A549 (cell line): Measurements from ENCODE around the gene RTRAF. TPM values are rescaled to one million over a fixed set of nuclear protein-coding genes. Genes with fewer than 3 reads are reported as not detected.

ENCODE experiments used
- ATAC-seq, 2 experiments: fragments of 200-7000 bp in 1 of 2; fragments of >200 bp in 1 of 2; cut with Nextera tagmentation in 1 of 2; cut with Tn5 transposase in 1 of 2; 3 replicates each; pipeline versions ENCODE4 v1.8.0 to v1.9.1; 2018 to 2020; ENCODE audit warnings: mild to moderate bottlenecking in 1 of 2, moderate library complexity in 1 of 2
- CTCF ChIA-PET: fragments of 300-600 bp; sonication (Branson Sonifier 250); formaldehyde crosslinking; extraction: SDS; loops from one replicate; lab custom pipeline; 2021; ENCODE audit warnings: antibody characterized with exemption, inconsistent platforms; lab: Yijun Ruan, JAX
- POLR2A ChIA-PET: fragments of 350-600 bp; formaldehyde crosslinking; extraction: SDS; loops from one replicate; lab custom pipeline; 2021; ENCODE audit warnings: antibody characterized with exemption, inconsistent platforms; lab: Yijun Ruan, JAX
- DNase-seq, 2 experiments: peaks; one replicate each; pipeline versions ENCODE4 v3.0.0 to v3.0.0-alpha.2; 2011 to 2016; ENCODE audit warnings: low read depth in 1 of 2, low spot score in 1 of 2
- FAIRE-seq: peaks from 2 replicates; lab custom pipeline; 2011; peaks lifted over from hg19 to GRCh38; lab: Jason Lieb, UNC
- H3K27ac ChIP-seq, 2 experiments: fragments of >200 bp; sonication (Bioruptor Twin); formaldehyde crosslinking; 3 replicates each; pipeline ENCODE4 v1.5.1; 2016 to 2017
- H3K4me1 ChIP-seq: fragments of >200 bp; sonication (Bioruptor Twin); formaldehyde crosslinking; 3 replicates; pipeline ENCODE4 v1.6.1; 2016
- H3K4me2 ChIP-seq: fragments of >200 bp; sonication (Bioruptor Twin); formaldehyde crosslinking; 3 replicates; pipeline ENCODE4 v1.6.1; 2016
- H3K4me3 ChIP-seq: fragments of >200 bp; sonication (Bioruptor Twin); formaldehyde crosslinking; 3 replicates; pipeline ENCODE4 v1.5.1; 2016
- H3K9me3 ChIP-seq: fragments of >200 bp; sonication (Bioruptor Twin); formaldehyde crosslinking; 3 replicates; pipeline ENCODE4 v1.6.1; 2016
- CTCF ChIP-seq: fragments of >200 bp; sonication (Bioruptor Twin); formaldehyde crosslinking; IDR thresholded peaks from 3 replicates; pipeline ENCODE4 v1.5.1; 2016
- HDAC2 ChIP-seq: fragments of 200-600 bp; sonication (generic); IDR thresholded peaks from 2 replicates; pipeline ENCODE4 v1.6.1; 2016
- HEYL ChIP-seq: fragments of 250-450 bp; sonication (Bioruptor Pico); IDR thresholded peaks from 2 replicates; pipeline ENCODE4 v1.8.0; 2021; ENCODE audit warnings: mild to moderate bottlenecking, moderate library complexity
- KDM1A ChIP-seq: fragments of 200-600 bp; sonication (generic); IDR thresholded peaks from 2 replicates; pipeline ENCODE4 v1.6.1; 2016; ENCODE audit warnings: low read depth, mild to moderate bottlenecking
- KDM5A ChIP-seq: fragments of 200-600 bp; sonication (generic); IDR thresholded peaks from 2 replicates; pipeline ENCODE4 v1.6.1; 2016; ENCODE audit warnings: antibody characterized with exemption, mild to moderate bottlenecking
- MAFK ChIP-seq: fragments of 450-650 bp; IDR thresholded peaks from 2 replicates; pipeline ENCODE4 v1.6.1; 2014; ENCODE audit not compliant: partially characterized antibody
- MAZ ChIP-seq: fragments of 150-350 bp; IDR thresholded peaks from 2 replicates; pipeline ENCODE4 v1.6.1; 2014; ENCODE audit warnings: antibody characterized with exemption, low read depth, low read length, borderline replicate concordance
- MYC ChIP-seq: IDR thresholded peaks from 2 replicates; pipeline ENCODE4 v1.6.1; 2012; ENCODE audit warnings: mild to moderate bottlenecking, inconsistent platforms, low read length, improper control_type of control experiment, borderline replicate concordance
- NR3C1 ChIP-seq: fragments of >200 bp; sonication (Bioruptor Twin); formaldehyde crosslinking; IDR thresholded peaks from 3 replicates; pipeline ENCODE4 v1.6.1; 2017
- PBX3 ChIP-seq: IDR thresholded peaks from 2 replicates; pipeline ENCODE4 v1.6.1; 2012
- PHF8 ChIP-seq: fragments of 200-600 bp; sonication (generic); IDR thresholded peaks from 2 replicates; pipeline ENCODE4 v1.6.1; 2016; ENCODE audit warnings: low read depth, mild to moderate bottlenecking, antibody characterized with exemption, moderate library complexity, borderline replicate concordance
- RAD21 ChIP-seq, 2 experiments: fragments of >200 bp in 1 of 2; sonication (Bioruptor Twin) in 1 of 2; formaldehyde crosslinking in 1 of 2; IDR thresholded peaks in 1 of 2; conservative IDR thresholded peaks in 1 of 2; 2 replicates in 1 of 2; 3 replicates in 1 of 2; pipeline ENCODE4 v1.6.1; 2012 to 2018; ENCODE audit warnings: inconsistent platforms in 1 of 2
- SMC3 ChIP-seq: fragments of >200 bp; sonication (Bioruptor Twin); formaldehyde crosslinking; IDR thresholded peaks from 3 replicates; pipeline ENCODE4 v1.6.1; 2018; ENCODE audit warnings: inconsistent platforms
- whole genome bisulfite sequencing: methylation state at CpG from one replicate; pipeline ENCODE4 v1.1.6; 2017; ENCODE audit errors: missing lambda C conversion rate; 5-methylcytosine and 5-hydroxymethylcytosine counted together
- polyA plus RNA-seq, 4 experiments: library from polyadenylated mRNA; depleted of rRNA in 3 of 4; stranded (reverse); fragments of >200 nt; fragmentation: RNase III in 1 of 4; extraction: RNeasy Plus Mini Kit Qiagen cat#74134 plus additional on column Dnase treatment in 1 of 4; gene quantifications; 2 replicates in 3 of 4; 3 replicates in 1 of 4; pipeline ENCODE4 v1.2.3, GENCODE V29; 2011 to 2017
- TF ChIP-seq, protein P1 (sequence below): IDR thresholded peaks from 2 replicates; pipeline ENCODE4 v1.6.1; 2012; ENCODE audit warnings: low read depth, borderline replicate concordance
- TF ChIP-seq, protein P2 (sequence below): fragments of 200-600 bp; sonication (generic); IDR thresholded peaks from 2 replicates; pipeline ENCODE4 v1.6.1; 2016; ENCODE audit warnings: antibody characterized with exemption, mild to moderate bottlenecking, moderate library complexity
- TF ChIP-seq, protein P3 (sequence below): fragments of 250-450 bp; sonication (Bioruptor Pico); IDR thresholded peaks from 2 replicates; pipeline ENCODE4 v1.5.0; 2020; ENCODE audit warnings: low read depth, mild to moderate bottlenecking, moderate library complexity

Gene RTRAF
- polyA plus RNA-seq, 2 of the 4 experiments (the other 2 are of a cell fraction), result 271 to 341 TPM

DNA sequence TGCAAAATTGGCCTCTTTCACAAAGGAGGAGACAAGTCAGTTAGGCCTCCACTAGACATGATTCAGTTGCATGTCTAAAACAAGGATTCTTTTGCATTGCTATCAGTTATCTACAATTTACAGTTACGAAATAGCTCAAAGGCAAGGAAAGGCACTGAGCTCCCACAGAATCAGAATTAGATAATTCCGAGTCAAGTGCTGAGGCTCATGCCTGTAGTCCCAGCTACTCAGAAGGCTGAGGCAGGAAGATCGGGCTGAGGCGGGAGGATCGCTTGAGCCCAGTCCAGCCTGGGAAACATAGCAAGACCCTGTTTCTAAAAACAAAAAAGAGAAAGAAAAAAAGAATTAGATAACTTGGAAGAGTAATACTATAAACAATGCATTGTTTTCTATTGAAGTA lies 12.3 kb upstream of the RTRAF start:
- FAIRE-seq, result no peak
- WGBS, result 85% methylated on average over 5 of the region's 5 CpGs
- ATAC-seq, result no peak

DNA sequence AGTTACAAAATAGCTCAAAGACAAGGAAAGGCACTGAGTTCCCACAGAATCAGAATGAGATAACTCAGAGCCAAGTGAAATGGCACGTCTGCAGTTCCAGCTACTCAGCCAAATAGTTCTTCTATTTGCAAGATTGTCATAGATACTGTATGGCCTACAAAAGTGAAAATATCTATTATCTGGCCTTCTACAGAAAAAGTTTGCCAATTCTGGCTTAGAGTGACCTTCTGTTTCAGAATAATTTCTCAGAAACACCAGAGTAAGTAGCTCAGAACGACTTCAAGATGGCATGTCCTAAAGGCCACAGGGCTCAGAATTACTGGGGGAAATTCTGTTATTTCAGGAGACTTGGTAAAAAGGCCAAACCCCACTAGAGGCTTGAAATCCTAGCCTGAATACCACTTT lies 10.7 kb upstream of the RTRAF start:
- TF ChIP-seq HEYL (CRISPR knock-in tag), result no peak
- TF ChIP-seq, protein P1, sequence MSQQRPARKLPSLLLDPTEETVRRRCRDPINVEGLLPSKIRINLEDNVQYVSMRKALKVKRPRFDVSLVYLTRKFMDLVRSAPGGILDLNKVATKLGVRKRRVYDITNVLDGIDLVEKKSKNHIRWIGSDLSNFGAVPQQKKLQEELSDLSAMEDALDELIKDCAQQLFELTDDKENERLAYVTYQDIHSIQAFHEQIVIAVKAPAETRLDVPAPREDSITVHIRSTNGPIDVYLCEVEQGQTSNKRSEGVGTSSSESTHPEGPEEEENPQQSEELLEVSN, result no peak
- no peak for TF ChIP-seq MYC
- TF ChIP-seq PHF8, result no peak
- no peak for TF ChIP-seq KDM1A
- TF ChIP-seq PBX3, result no peak
- TF ChIP-seq HDAC2, result no peak
- no peak for TF ChIP-seq KDM5A
- TF ChIP-seq, all 56 proteins: peak for 0
- no peak overlapping the region for H3K27ac ChIP-seq
- ATAC-seq (peak; percentile 23 to 46; a peak in 2 of 6 replicates), DNase-seq (no peak), FAIRE-seq (peak; percentile 7)
- no peak overlapping the region for H3K4me2 ChIP-seq
- H3K4me1 ChIP-seq, result no peaks in the 10 kb centered on the region
- POLR2A ChIA-PET, result no interaction called here
- WGBS, result 4% methylated on average over 2 of the region's 2 CpGs
- H3K4me3 ChIP-seq, result no peak overlapping the region
- H3K9me3 ChIP-seq, result no peaks in the 10 kb centered on the region
- CTCF ChIA-PET, result interaction anchor here (0.6 to 6.3 kb wide), 55 partner anchors 9 to 773 kb away, joined by 3 to 70 read pairs (median 4); partner anchors contain the start of genes GNG2, NID2 and RTRAF

More for the DNA sequence above, 12.3 kb upstream of the RTRAF start:
- ChIA-PET POLR2A (no interaction called here), CTCF (interaction anchor here (1.4 to 6.3 kb wide), 5 partner anchors 8 to 695 kb away, joined by 3 to 70 read pairs (median 6); no protein-coding TSS in a partner anchor)
- DNase-seq, result no peak
- H3K4me2 ChIP-seq, result no peak overlapping the region
- no peaks in the 10 kb centered on the region for H3K4me1 ChIP-seq
- no peak for TF ChIP-seq NR3C1
- TF ChIP-seq, protein P2, sequence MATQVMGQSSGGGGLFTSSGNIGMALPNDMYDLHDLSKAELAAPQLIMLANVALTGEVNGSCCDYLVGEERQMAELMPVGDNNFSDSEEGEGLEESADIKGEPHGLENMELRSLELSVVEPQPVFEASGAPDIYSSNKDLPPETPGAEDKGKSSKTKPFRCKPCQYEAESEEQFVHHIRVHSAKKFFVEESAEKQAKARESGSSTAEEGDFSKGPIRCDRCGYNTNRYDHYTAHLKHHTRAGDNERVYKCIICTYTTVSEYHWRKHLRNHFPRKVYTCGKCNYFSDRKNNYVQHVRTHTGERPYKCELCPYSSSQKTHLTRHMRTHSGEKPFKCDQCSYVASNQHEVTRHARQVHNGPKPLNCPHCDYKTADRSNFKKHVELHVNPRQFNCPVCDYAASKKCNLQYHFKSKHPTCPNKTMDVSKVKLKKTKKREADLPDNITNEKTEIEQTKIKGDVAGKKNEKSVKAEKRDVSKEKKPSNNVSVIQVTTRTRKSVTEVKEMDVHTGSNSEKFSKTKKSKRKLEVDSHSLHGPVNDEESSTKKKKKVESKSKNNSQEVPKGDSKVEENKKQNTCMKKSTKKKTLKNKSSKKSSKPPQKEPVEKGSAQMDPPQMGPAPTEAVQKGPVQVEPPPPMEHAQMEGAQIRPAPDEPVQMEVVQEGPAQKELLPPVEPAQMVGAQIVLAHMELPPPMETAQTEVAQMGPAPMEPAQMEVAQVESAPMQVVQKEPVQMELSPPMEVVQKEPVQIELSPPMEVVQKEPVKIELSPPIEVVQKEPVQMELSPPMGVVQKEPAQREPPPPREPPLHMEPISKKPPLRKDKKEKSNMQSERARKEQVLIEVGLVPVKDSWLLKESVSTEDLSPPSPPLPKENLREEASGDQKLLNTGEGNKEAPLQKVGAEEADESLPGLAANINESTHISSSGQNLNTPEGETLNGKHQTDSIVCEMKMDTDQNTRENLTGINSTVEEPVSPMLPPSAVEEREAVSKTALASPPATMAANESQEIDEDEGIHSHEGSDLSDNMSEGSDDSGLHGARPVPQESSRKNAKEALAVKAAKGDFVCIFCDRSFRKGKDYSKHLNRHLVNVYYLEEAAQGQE, result no peak
- no peak for TF ChIP-seq MAZ
- no peak overlapping the region for H3K4me3 ChIP-seq
- no peaks in the 10 kb centered on the region for H3K9me3 ChIP-seq
- H3K27ac ChIP-seq, result no peak overlapping the region

DNA sequence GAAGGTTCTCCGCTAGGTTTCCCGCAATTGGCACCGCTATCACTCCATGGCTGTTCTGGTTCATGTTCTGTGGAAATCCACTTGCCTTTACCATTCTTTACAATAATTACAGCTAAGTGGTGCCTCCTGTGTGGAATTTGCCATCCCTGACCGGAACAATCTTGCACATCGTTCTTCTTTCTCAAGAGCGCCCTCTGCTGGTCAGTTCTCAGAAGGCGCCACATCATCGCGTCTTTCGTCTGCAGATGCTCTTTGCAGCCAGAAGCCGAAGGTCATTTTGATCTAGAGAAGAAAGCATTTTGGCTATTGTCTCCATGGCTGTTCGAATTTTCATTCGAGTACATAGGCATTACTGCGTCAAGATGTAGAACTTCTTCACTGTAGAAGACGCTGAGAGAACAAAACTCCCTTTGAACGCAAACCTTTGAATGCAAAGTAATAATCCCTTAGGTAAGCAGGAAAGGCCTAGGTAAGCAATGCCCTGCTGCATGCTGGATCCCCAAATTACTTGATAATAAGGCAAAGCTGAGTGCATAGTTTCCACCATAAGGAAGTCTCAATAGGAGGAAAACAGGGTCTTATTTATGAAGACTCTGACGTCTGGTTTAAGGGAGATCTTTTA lies 10.1 kb upstream of the RTRAF start:
- Histone ChIP-seq H3K27ac (no peak overlapping the region), H3K4me3 (no peak overlapping the region), H3K4me1 (no peaks in the 10 kb centered on the region), H3K4me2 (no peak overlapping the region), H3K9me3 (no peaks in the 10 kb centered on the region)
- ATAC-seq (peak; percentile 85 to 96), DNase-seq (peak; percentile 48 to 79), FAIRE-seq (peak; percentile 95)
- CTCF ChIA-PET, result interaction anchor here (0.6 to 6.3 kb wide), 63 partner anchors 9 to 773 kb away, joined by 3 to 70 read pairs (median 4); partner anchors contain the start of genes GNG2 and RTRAF
- TF ChIP-seq SMC3 (peak; percentile 79), MAFK (peak; percentile 54), PBX3 (no peak), CTCF (peak; percentile 86), RAD21 (conservative IDR thresholded peaks at IDR 0.05 in 1 of 2, IDR thresholded peaks at IDR 0.05 in 1 of 2) (peak; percentile 82 to 85)
- TF ChIP-seq, protein P3, sequence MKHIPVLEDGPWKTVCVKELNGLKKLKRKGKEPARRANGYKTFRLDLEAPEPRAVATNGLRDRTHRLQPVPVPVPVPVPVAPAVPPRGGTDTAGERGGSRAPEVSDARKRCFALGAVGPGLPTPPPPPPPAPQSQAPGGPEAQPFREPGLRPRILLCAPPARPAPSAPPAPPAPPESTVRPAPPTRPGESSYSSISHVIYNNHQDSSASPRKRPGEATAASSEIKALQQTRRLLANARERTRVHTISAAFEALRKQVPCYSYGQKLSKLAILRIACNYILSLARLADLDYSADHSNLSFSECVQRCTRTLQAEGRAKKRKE (CRISPR knock-in tag), result no peak
- POLR2A ChIA-PET, result no interaction called here
- WGBS, result 24% methylated on average over 17 of the region's 17 CpGs
